HL-60 (cell line): ENCODE results near the gene C13orf42.

Experiments used
- DNase-seq, 2 experiments: peaks; one replicate each; pipeline ENCODE4 v3.0.0-alpha.2; 2010 to 2020; ENCODE audit warnings: low read depth in 1 of 2, low spot score in 1 of 2
- H3K27ac ChIP-seq: fragments of 250-450 bp; sonication (Bioruptor Pico); replicated peaks from 2 replicates; pipeline ENCODE4 v1.5.1; 2020; ENCODE audit warnings: mild to moderate bottlenecking, moderate library complexity
- H3K27me3 ChIP-seq: fragments of 250-450 bp; sonication (Bioruptor Pico); 2 replicates; pipeline ENCODE4 v1.5.1; 2021; ENCODE audit warnings: mild to moderate bottlenecking, moderate library complexity; ENCODE audit not compliant: insufficient read depth, poor library complexity, severe bottlenecking
- H3K4me3 ChIP-seq: replicated peaks from 2 replicates; pipeline ENCODE4 v1.5.1; 2011; ENCODE audit warnings: mild to moderate bottlenecking, control low read depth, low read length; ENCODE audit not compliant: insufficient read depth
- CTCF ChIP-seq: IDR thresholded peaks from one replicate; pipeline ENCODE4 v1.5.1; 2011; ENCODE audit warnings: low read length, control low read depth, inconsistent platforms; ENCODE audit not compliant: insufficient read depth
- GABPA ChIP-seq: IDR thresholded peaks from 2 replicates; pipeline ENCODE4 v1.6.1; 2012; ENCODE audit warnings: low read depth
- POLR2AphosphoS5 ChIP-seq: IDR thresholded peaks from 2 replicates; pipeline ENCODE4 v1.6.1; 2012; ENCODE audit warnings: low read depth
- REST ChIP-seq: IDR thresholded peaks from 2 replicates; pipeline ENCODE4 v1.6.1; 2012; ENCODE audit warnings: low read depth; ENCODE audit not compliant: insufficient replicate concordance
- SPI1 ChIP-seq: IDR thresholded peaks from 2 replicates; pipeline ENCODE4 v1.6.1; 2012; ENCODE audit warnings: low read depth, mild to moderate bottlenecking, borderline replicate concordance

C13orf42 gene

GRCh38 chr13:51105046-51105445 lies 6.0 kb downstream of the C13orf42 start:
- no peak overlapping the region for H3K4me3 ChIP-seq
- TF ChIP-seq GABPA: no peak
- no peak for TF ChIP-seq CTCF
- no peak for TF ChIP-seq REST
- no peaks in the 10 kb centered on the region for H3K27me3 ChIP-seq
- DNase-seq: no peak
- H3K27ac ChIP-seq: no peak overlapping the region

GRCh38 chr13:51101636-51102235 lies 9.3 kb downstream of the C13orf42 start:
- H3K27me3 ChIP-seq: no peaks in the 10 kb centered on the region
- H3K4me3 ChIP-seq: no peak overlapping the region
- no peak for DNase-seq
- no peak for TF ChIP-seq GABPA
- TF ChIP-seq REST: no peak
- TF ChIP-seq CTCF: no peak
- TF ChIP-seq POLR2AphosphoS5: no peak
- TF ChIP-seq SPI1: no peak
- H3K27ac ChIP-seq: no peak overlapping the region

- no peak for DNase-seq
- H3K27me3 ChIP-seq: no peaks in the 10 kb centered on the region
- H3K27ac ChIP-seq: no peak overlapping the region
- TF ChIP-seq POLR2AphosphoS5 (no peak), SPI1 (no peak), GABPA (no peak)
- H3K4me3 ChIP-seq: no peak overlapping the region
These were observed 13.6 kb downstream of the C13orf42 start for GRCh38 chr13:51097353-51098043.

GRCh38 chr13:51096131-51096530 lies 14.9 kb downstream of the C13orf42 start:
- Histone ChIP-seq H3K27ac (no peak overlapping the region), H3K27me3 (no peaks in the 10 kb centered on the region), H3K4me3 (no peak overlapping the region)
- DNase-seq: no peak
- TF ChIP-seq SPI1 (no peak), POLR2AphosphoS5 (no peak), REST (no peak), CTCF (no peak), GABPA (no peak)
